Measurements from ENCODE around the gene E2F4. TPM values are rescaled to one million over a fixed set of nuclear protein-coding genes. Genes with fewer than 3 reads are reported as not detected.

The E2F4 gene
- total RNA-seq, 2 donors from 2014 or later: 82.8 to 91.7 TPM

DNA sequence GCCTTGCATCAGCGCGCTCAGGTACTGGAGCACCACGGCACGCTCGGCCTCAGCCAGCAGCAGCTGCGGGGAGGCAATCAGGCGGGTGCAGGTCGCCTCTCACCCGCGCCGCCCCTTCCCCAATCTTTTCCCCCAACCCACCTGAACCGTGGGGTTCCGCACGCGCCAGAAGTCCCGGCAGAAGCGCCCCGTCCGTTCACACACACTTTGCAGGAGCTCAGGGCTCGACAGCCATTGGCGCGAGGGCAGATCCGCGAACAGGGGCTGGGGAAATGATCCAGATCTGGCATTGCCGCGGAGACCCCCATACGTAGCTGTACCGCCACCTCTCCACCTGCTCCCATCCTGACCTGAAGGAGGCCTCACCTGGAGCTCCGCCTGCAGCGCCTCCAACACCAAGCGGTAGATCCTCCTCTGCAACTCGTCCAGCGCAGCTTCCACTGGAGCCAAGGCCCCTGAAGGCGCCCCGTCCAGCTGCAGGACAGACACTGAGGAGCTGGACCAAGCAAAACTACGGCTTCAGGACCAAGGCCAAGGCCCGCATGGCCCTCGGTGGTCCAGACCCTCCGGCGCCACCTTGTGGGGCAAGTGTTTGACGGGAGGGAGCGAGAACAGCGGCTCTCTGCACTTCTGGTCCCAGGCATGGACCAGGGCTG, 6.8 kb upstream of the E2F4 start:
- peaks cover 12% of the 10 kb centered on the region for H3K27me3 Mint-ChIP-seq (ENCODE audit: low read depth)
- H3K4me1 Mint-ChIP-seq (ENCODE audit: low read depth): peaks cover 14% of the 10 kb centered on the region
- ATAC-seq (replicated peaks in 1 of 2) (peak; percentile 28 to 34), DNase-seq (peak; percentile 90 to 92)
- H3K27ac Mint-ChIP-seq: peak overlapping the region; percentile 58
- no peaks in the 10 kb centered on the region for H3K9me3 Mint-ChIP-seq
- H3K36me3 Mint-ChIP-seq (ENCODE audit: insufficient read depth in 2 of 2): peaks cover 0 to 2% of the 10 kb centered on the region in 2 donors
- H3K4me3 Mint-ChIP-seq: peak overlapping the region in 1 of 2 donors; percentile 94

DNA sequence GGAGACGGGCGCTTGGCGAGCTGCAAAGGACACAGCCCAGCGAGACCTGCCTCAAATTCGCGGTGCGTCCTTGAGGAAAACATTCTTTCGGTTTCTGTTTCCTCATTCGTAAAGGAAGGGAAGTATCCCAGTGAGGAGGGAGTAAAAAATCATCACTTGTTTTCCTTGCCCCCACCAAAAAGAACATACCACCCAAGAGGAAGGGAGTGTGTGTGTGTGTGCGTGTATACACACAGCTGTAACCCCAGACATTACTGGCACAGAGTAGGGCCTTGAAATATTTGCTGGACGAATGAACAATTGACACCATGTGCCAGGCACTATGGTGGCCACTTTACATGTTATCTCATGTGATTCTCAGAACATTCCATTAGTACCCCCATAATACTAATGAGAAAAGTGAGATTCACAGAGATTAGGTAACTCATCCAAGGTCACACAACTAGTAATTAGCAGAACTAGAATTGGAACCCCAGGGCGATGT, 6.3 kb upstream of the E2F4 start:
- ATAC-seq (replicated peaks in 1 of 2) (no peak), DNase-seq (no peak)
- Mint-ChIP-seq H3K27ac (no peak overlapping the region), H3K27me3 (ENCODE audit: low read depth) (peaks cover 12% of the 10 kb centered on the region), H3K4me1 (ENCODE audit: low read depth) (peaks cover 14% of the 10 kb centered on the region), H3K4me3 (peak overlapping the region in 1 of 2 donors; percentile 94), H3K36me3 (ENCODE audit: insufficient read depth in 2 of 2) (peaks cover 0 to 2% of the 10 kb centered on the region in 2 donors), H3K9me3 (no peaks in the 10 kb centered on the region)

DNA sequence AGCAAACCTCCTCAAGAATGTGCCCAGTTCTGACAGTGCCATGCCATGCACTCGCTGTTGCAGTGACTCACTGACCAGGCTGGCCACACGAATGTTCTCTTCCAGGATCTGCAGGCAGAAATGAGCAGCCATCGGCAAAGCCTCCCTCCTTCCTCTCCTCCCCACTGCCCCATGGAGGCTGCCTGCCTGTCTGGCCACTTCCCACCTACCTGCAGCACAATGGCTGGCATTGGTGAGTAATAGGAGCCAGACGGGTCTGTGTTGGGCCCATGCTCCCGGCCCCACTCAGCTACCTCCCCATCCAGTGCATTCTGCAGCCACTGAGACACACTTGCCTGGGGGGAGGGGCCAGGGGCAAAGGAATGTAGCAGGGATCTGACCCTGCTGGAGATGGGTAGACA, 5.4 kb upstream of the E2F4 start:
- H3K36me3 Mint-ChIP-seq (ENCODE audit: insufficient read depth in 2 of 2): peaks cover 0 to 2% of the 10 kb centered on the region in 2 donors
- ATAC-seq (replicated peaks in 1 of 2): no peak
- H3K27ac Mint-ChIP-seq: no peak overlapping the region

DNA sequence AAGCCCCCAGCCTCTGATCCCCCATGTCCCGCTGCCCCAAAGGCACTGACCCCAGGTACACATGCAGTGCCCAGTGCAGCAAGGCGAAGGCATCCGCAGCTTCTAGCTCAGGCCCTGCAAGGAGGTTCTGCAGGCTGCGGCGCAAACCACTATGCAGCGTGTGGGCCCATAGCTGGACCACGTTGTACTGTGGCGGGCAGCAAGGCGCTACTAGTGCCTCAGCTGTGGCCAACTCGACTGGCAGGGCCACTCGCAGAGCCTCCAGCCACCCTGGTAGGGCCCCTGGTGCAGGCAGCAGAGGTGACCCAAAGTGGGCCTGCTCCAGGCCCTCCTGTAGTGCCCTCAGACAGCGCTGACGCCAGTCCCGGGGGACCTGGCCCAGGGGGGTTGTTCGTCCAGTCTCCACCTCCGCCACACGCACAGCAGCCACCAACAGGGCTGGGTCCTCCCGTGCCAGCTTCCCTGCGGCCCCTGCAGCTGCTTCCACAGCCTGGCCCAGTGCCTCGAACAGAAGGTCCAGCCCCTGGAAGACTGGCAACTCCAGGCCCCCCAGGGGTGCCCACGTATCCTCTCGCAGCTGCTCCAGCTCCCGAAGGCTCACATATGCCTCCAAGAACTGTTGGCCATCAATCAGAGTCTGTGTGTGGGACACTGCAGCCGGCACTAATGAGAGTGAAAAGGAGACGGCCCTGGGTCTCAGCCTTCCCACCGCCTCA, 4.6 kb upstream of the E2F4 start:
- no peak overlapping the region for H3K4me3 Mint-ChIP-seq
- DNase-seq: no peak
- no peak overlapping the region for H3K27ac Mint-ChIP-seq
- H3K9me3 Mint-ChIP-seq: no peaks in the 10 kb centered on the region
- H3K36me3 Mint-ChIP-seq (ENCODE audit: insufficient read depth in 2 of 2): peaks cover 0 to 2% of the 10 kb centered on the region in 2 donors
- no peak for ATAC-seq (replicated peaks in 1 of 2)
- peaks cover 12% of the 10 kb centered on the region for H3K27me3 Mint-ChIP-seq (ENCODE audit: low read depth)
- H3K4me1 Mint-ChIP-seq (ENCODE audit: low read depth): peaks cover 25% of the 10 kb centered on the region

More for the DNA sequence above, 5.4 kb upstream of the E2F4 start:
- Mint-ChIP-seq H3K4me1 (ENCODE audit: low read depth) (peaks cover 21% of the 10 kb centered on the region), H3K9me3 (no peaks in the 10 kb centered on the region), H3K4me3 (no peak overlapping the region), H3K27me3 (ENCODE audit: low read depth) (peaks cover 12% of the 10 kb centered on the region)
- DNase-seq: no peak

DNA sequence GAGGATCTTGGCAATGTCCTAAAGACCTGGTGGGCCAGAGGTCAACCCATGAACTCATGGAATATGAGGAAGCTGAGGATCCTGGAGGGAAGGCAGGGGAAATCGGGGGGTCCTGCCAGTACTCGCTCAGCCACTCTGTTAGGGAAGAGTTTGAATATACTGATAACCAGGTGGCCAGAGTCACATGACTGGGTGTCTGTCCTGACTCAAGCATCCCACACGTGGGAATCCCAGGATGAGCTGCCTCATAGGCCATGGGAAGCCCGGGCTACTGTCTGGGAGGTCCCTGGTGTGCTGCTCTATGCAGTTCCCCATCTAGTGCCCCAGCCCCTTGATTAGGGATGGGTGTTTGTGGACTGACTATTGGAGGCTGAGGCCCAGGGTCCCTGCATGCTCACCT, 3.6 kb upstream of the E2F4 start:
- Mint-ChIP-seq H3K4me3 (no peak overlapping the region), H3K4me1 (ENCODE audit: low read depth) (peaks cover 35% of the 10 kb centered on the region), H3K27me3 (ENCODE audit: low read depth) (peaks cover 12% of the 10 kb centered on the region), H3K36me3 (ENCODE audit: insufficient read depth in 2 of 2) (peaks cover 0 to 3% of the 10 kb centered on the region in 2 donors), H3K27ac (no peak overlapping the region), H3K9me3 (no peaks in the 10 kb centered on the region)
- no peak for DNase-seq
- ATAC-seq (replicated peaks in 1 of 2): no peak

DNA sequence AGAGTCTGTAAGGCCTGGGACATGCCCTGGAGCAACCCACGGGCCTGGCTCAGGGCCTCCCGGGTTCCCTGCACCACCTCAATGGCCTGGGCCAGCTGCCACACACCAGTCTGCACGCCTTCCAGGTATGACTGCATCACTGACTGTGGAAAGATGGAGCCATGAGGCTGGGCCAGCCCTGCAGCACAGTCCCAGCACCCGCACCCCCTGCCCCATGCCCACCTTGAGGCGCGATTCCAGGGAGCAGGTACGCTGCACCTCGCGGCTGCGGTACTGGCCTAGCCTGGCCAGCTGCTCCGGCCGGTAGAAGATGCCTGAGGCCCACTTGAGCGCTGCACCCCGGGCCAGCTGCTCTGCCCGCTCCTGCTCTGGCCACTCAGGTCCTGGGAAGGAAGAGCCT, 3.2 kb upstream of the E2F4 start:
- Mint-ChIP-seq H3K27me3 (ENCODE audit: low read depth) (peaks cover 12% of the 10 kb centered on the region), H3K36me3 (ENCODE audit: insufficient read depth in 2 of 2) (peaks cover 0 to 3% of the 10 kb centered on the region in 2 donors), H3K27ac (no peak overlapping the region), H3K9me3 (no peaks in the 10 kb centered on the region), H3K4me1 (ENCODE audit: low read depth) (peaks cover 40% of the 10 kb centered on the region), H3K4me3 (no peak overlapping the region)
- no peak for ATAC-seq (replicated peaks in 1 of 2)
- no peak for DNase-seq

DNA sequence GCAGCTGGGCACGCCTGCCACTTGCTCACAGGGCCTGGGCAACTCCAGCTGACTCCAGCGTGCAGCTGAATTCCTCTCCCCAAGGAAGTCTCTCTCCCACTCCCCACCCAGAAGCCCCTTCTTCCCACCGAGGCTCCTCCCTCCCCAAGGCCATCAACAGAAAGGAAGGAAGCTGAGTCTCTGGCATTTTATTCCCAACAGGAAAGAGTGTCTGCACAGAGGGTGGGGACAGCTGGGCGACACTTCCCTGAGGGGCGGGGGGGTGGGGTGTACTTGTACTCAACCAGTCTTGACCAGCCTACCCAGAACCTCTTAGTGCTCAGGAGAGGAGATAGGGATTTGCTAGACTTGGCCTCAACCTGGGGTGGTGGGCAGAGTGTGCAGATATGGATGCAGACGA, 1.9 kb upstream of the E2F4 start, which contains the start of gene EXOC3L1:
Gene EXOC3L1 (minus strand): TSS at position 96 of the 400 bp plus-strand sequence. CDS start 460 bp downstream, outside the sequence.
- Mint-ChIP-seq H3K36me3 (ENCODE audit: insufficient read depth in 2 of 2) (peaks cover 2 to 11% of the 10 kb centered on the region in 2 donors), H3K27ac (no peak within 1 kb of the TSS), H3K4me3 (peak within 1 kb of the TSS in 1 of 2 donors; percentile 91), H3K27me3 (ENCODE audit: low read depth) (peaks cover 8% of the 10 kb centered on the region), H3K9me3 (no peaks in the 10 kb centered on the region), H3K4me1 (ENCODE audit: low read depth) (peaks cover 39% of the 10 kb centered on the region)
- no peak for ATAC-seq (replicated peaks in 1 of 2)
- DNase-seq: no peak

DNA sequence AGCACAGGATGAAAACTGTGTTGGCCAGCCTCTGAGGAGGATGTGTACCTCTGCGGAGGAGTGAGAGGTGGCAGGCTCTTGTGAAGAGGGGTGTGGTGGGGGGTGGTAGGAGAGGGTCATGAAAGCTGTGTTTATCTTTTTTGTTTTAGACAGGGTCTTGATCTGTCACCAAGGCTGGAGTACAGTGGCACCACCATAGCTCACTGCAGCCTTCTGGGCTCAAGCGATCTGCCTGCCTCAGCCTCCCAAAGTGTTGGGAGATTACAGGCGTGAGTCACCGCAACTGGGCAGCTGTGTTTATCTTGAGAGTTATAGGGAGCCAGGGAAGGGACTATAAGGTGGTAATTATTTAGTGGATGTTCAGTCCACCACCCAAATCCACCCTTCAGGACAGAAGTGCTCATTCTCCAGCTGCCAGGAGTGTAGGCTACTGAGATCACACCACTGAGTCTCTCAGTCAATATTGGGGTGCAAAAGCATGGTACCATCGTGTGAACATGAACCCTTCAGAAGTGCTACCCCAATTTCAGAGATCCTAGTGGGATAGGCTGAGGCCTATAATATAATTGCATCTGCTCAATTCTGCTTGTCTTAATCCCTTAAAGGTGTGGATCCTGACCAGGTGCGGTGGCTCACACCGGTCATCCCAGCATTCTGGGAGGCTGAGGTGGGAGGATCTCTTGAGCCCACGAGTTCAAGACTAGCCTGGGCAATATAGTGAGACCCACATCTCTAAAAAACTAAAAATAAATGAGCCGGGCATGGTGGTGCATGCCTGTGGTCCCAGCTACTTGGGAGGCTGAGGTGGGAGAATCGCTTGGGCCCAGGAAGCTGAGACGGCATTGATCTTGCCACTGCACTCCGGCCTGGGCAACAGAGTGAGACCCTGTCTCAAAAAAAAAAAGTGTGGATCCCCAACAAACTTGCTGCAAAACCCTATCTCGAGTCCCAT, 1.2 kb upstream of the E2F4 start:
- Mint-ChIP-seq H3K36me3 (ENCODE audit: insufficient read depth in 2 of 2) (peaks cover 2 to 12% of the 10 kb centered on the region in 2 donors), H3K4me3 (peak overlapping the region; percentile 79 to 91), H3K27ac (peak overlapping the region; percentile 82), H3K4me1 (ENCODE audit: low read depth) (peaks cover 37% of the 10 kb centered on the region), H3K27me3 (ENCODE audit: low read depth) (peaks cover 2% of the 10 kb centered on the region), H3K9me3 (no peaks in the 10 kb centered on the region)
- DNase-seq (no peak), ATAC-seq (replicated peaks in 1 of 2) (no peak)

DNA sequence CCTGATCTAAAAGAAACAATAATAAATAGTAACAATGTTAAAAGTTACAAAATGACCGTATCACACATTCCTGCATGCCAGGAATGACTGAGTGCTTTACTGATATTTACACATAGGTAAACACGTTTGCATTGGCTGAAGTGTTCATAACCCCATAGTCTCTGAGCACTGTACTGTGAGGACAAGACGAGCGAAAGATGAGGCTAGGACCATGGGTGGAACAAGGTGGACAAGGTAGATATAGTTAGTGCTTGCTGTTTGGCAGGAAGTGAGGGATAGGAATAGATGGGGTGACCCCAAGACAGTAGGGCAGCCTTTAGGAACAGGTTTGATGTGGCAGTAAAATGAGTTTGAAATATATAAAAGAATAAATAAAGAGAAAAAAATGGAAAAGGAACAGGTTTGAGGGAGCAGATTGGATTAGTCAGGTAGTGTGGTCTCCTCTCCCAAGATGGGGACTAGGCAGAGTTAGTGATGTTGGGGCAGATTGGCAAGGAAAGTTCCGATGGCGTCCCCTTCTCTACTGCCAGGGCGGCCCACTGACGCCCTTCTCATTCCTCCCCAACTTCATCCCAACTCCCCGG, 452 bp upstream of the E2F4 start:
- H3K36me3 Mint-ChIP-seq (ENCODE audit: insufficient read depth in 2 of 2): peaks cover 5 to 17% of the 10 kb centered on the region in 2 donors
- ATAC-seq (replicated peaks in 1 of 2) (peak; percentile 21 to 44), DNase-seq (no peak)
- H3K4me1 Mint-ChIP-seq (ENCODE audit: low read depth): peaks cover 40% of the 10 kb centered on the region
- H3K4me3 Mint-ChIP-seq: peak overlapping the region; percentile 79 to 91
- no peaks in the 10 kb centered on the region for H3K9me3 Mint-ChIP-seq
- H3K27ac Mint-ChIP-seq: peak overlapping the region; percentile 82
- no peaks in the 10 kb centered on the region for H3K27me3 Mint-ChIP-seq (ENCODE audit: low read depth)

DNA sequence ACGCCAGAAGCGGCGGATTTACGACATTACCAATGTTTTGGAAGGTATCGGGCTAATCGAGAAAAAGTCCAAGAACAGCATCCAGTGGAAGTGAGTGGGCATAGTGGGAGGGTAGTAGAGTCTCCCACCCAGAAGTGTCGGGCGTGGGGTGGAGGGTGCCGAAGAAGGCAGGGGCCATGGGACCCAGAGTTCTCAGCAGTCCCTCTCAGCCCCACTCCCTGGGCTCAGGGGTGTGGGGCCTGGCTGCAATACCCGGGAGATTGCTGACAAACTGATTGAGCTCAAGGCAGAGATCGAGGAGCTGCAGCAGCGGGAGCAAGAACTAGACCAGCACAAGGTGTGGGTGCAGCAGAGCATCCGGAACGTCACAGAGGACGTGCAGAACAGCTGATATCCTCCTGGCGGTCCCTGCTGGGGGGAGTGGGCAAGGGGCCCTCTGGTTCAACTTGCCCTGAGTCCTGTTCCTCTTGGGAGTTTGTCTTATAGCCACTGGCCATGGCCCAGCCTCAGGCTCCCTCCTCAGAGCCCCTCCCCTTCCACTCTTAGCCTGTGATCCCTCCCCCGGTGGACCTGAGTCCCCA, 916 bp downstream of the E2F4 start:
- DNase-seq: no peak
- no peak for ATAC-seq (replicated peaks in 1 of 2)
- H3K4me1 Mint-ChIP-seq (ENCODE audit: low read depth): peaks cover 47% of the 10 kb centered on the region
- H3K36me3 Mint-ChIP-seq (ENCODE audit: insufficient read depth in 2 of 2): peaks cover 8 to 23% of the 10 kb centered on the region in 2 donors
- H3K27me3 Mint-ChIP-seq (ENCODE audit: low read depth): no peaks in the 10 kb centered on the region
- H3K9me3 Mint-ChIP-seq: no peaks in the 10 kb centered on the region
- H3K27ac Mint-ChIP-seq: peak overlapping the region; percentile 56
- H3K4me3 Mint-ChIP-seq: peak overlapping the region; percentile 79 to 91

DNA sequence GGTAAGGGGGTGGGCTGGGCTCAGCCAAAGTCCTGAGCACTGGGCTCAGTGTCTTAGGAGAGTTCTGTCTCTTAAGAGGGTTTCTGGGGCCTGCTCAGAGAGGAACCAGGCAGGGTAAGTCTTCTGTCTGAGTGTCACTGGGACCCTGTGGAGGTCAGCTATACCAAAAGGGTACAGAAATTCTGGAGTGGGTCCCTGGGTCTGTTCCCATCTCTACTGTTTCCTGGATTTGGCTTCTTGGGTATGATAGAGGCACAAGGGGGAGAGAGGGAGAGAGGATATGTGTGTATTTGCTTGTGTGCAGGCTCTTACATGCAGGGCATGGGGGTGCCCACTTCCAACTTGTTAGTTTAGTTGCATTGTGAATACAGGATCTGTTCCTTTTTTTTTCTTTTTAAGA, 1.6 kb downstream of the E2F4 start:
- Mint-ChIP-seq H3K36me3 (ENCODE audit: insufficient read depth in 2 of 2) (peaks cover 8 to 24% of the 10 kb centered on the region in 2 donors), H3K4me3 (peak overlapping the region; percentile 79 to 91), H3K27ac (peak overlapping the region; percentile 47)

DNA sequence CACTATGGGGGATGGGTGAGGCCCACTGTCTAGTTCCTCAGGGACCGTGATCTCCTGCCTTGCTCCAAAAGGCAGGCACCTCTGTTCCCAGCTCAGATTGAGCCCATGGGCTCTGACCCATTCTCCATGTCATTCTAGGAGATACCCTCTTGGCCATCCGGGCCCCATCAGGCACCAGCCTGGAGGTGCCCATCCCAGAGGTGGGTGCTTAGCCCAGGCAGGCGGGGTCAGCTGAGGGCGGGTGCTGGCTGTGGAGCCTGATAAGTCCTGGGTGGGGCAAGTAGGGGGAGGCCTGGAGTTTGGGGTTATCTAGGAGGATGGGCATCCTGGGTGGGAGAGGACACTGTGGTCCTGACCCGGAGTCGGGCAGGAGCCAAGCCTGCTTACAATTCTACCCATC, 2.3 kb downstream of the E2F4 start:
- H3K27me3 Mint-ChIP-seq (ENCODE audit: low read depth): no peaks in the 10 kb centered on the region
- H3K4me1 Mint-ChIP-seq (ENCODE audit: low read depth): peaks cover 50% of the 10 kb centered on the region
- H3K36me3 Mint-ChIP-seq (ENCODE audit: insufficient read depth in 2 of 2): peaks cover 8 to 25% of the 10 kb centered on the region in 2 donors
- H3K4me3 Mint-ChIP-seq: peak overlapping the region; percentile 79 to 91
- H3K9me3 Mint-ChIP-seq: no peaks in the 10 kb centered on the region
- ATAC-seq (replicated peaks in 1 of 2) (no peak), DNase-seq (no peak)
- H3K27ac Mint-ChIP-seq: peak overlapping the region; percentile 47

More for the DNA sequence above, 1.6 kb downstream of the E2F4 start:
- Mint-ChIP-seq H3K27me3 (ENCODE audit: low read depth) (no peaks in the 10 kb centered on the region), H3K4me1 (ENCODE audit: low read depth) (peaks cover 50% of the 10 kb centered on the region), H3K9me3 (no peaks in the 10 kb centered on the region)
- no peak for ATAC-seq (replicated peaks in 1 of 2)
- no peak for DNase-seq

Measured in activated T-cell treated with anti-CD3 and anti-CD28 coated beads, Interleukin-2, amount 50 U/mL, for 72 hours (primary cell).